HG03196 (cell line): Measurements from ENCODE around the gene LMAN1.

Experiments used
- ATAC-seq: cut with Tn5 transposase; IDR thresholded peaks from one replicate; pipeline ENCODE4 v1.9.1; 2021; ENCODE audit not compliant: unreplicated experiment

LMAN1 gene

GRCh38 chr18:59358712-59359575 lies at the start of gene LMAN1:
Gene LMAN1, minus strand, starts transcription at chr18:59359265. Its CDS starts 21 bp downstream, at chr18:59359244.
- ATAC-seq = peak; percentile 96

- ATAC-seq = peak; percentile 95
These were observed 43.5 kb upstream of the LMAN1 start for GRCh38 chr18:59402432-59403090.

- ATAC-seq = no peak
These were observed 41.3 kb upstream of the LMAN1 start for GRCh38 chr18:59400407-59400806.

GRCh38 chr18:59395226-59396175 lies 36.4 kb upstream of the LMAN1 start:
- no peak for ATAC-seq

- ATAC-seq = no peak
These were observed 34.3 kb upstream of the LMAN1 start for GRCh38 chr18:59393381-59393780.

- ATAC-seq = no peak
These were observed 29.8 kb upstream of the LMAN1 start for GRCh38 chr18:59388817-59389216.

GRCh38 chr18:59387687-59388565 lies 28.9 kb upstream of the LMAN1 start:
- ATAC-seq = no peak

- ATAC-seq = no peak
These were observed 28.0 kb upstream of the LMAN1 start for GRCh38 chr18:59386909-59387686.

- no peak for ATAC-seq
These were observed 26.1 kb upstream of the LMAN1 start for GRCh38 chr18:59385191-59385590.

GRCh38 chr18:59383851-59384250 lies 24.8 kb upstream of the LMAN1 start:
- no peak for ATAC-seq

- no peak for ATAC-seq
These were observed 23.3 kb upstream of the LMAN1 start for GRCh38 chr18:59382383-59382782.

GRCh38 chr18:59381949-59382348 lies 22.9 kb upstream of the LMAN1 start:
- ATAC-seq = no peak

- no peak for ATAC-seq
These were observed 21.6 kb upstream of the LMAN1 start for GRCh38 chr18:59380706-59381105.

GRCh38 chr18:59379772-59380522 lies 20.9 kb upstream of the LMAN1 start:
- ATAC-seq = no peak

GRCh38 chr18:59377613-59378337 lies 18.7 kb upstream of the LMAN1 start:
- no peak for ATAC-seq

- ATAC-seq = no peak
These were observed 17.4 kb upstream of the LMAN1 start for GRCh38 chr18:59376351-59376935.

- ATAC-seq = no peak
These were observed 15.1 kb upstream of the LMAN1 start for GRCh38 chr18:59374128-59374527.

- no peak for ATAC-seq
These were observed 13.9 kb upstream of the LMAN1 start for GRCh38 chr18:59372975-59373374.
